Measurements from ENCODE around the gene ASXL1.

ASXL1 gene

GRCh38 chr20:32476684-32477593 is 118.8 kb downstream of the ASXL1 start:
- in situ Hi-C loops (cut with HindIII; ENCODE audit: low sequenced_read_pairs), result no loop called here

DNA sequence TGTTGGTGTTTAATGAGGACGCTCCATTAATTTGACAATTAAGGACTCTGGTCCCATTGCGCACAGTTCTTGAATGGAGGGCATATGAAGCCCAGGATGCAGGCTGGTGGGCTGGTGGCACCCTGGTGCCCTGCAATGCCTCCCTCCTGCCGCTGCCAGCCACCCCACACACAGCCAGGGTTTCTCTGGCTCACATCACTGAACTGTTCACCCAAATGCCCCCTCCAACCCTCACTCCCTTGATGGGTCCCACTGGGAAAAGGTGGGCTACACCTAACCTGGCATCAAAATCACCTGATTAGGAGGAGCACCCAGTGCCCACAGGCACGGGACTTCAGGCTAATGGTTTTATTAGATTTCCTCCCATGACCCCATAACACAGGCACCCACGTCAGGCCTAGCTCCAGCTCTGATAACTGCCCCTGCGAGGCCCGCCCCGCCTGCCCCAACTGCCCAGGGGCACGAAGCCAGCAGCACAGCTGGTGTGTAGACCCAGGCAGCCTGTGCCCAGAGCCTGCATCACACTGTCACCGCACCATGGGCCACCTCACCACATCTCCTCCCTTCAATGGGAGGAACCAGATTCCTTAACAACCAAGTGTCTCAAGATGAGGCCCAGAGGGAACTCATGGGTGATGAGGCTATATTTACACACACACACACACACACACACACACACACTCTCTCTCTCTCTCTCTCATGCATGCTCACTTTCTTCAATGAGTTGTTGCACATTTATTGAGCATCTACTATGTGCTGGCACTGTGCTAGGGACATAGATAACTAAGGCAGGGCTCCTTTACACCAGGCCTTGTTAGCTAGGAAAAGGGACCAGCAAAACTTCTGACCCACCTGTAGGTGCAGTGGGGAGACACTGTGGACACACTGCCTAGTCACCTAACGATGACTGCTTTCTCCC is 119.7 kb downstream of the ASXL1 start:
- in situ Hi-C loops (cut with HindIII; ENCODE audit: low sequenced_read_pairs), result no loop called here

- in situ Hi-C loops (cut with HindIII; ENCODE audit: low sequenced_read_pairs), result no loop called here
These were observed 120.4 kb downstream of the ASXL1 start for GRCh38 chr20:32478576-32478975.

GRCh38 chr20:32479012-32479411 is 120.9 kb downstream of the ASXL1 start:
- in situ Hi-C loops (cut with HindIII; ENCODE audit: low sequenced_read_pairs), result no loop called here

DNA sequence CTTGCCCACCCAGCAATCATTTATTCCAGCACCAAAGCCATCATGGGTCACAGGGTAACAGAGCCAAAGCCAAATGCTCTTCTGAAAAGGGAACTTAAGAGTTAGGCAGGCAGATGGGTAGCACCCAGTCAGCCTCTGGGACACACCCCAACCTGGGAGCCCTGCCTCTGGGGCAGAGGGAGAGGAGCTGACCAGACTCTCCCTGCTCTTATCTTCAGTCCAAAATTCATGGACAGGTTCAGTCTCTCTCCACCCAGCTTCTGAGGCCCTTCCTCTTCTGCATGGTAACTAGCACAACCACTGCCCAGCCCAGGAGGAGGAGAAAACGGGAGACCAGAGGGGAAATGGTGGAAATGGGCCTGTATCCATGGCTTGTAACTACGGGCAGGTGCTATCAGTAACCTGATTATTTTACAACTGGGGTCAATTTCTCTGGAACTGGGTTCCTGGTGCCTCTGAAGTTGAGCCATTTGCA is 121.6 kb downstream of the ASXL1 start:
- in situ Hi-C loops (cut with HindIII; ENCODE audit: low sequenced_read_pairs), result no loop called here

DNA sequence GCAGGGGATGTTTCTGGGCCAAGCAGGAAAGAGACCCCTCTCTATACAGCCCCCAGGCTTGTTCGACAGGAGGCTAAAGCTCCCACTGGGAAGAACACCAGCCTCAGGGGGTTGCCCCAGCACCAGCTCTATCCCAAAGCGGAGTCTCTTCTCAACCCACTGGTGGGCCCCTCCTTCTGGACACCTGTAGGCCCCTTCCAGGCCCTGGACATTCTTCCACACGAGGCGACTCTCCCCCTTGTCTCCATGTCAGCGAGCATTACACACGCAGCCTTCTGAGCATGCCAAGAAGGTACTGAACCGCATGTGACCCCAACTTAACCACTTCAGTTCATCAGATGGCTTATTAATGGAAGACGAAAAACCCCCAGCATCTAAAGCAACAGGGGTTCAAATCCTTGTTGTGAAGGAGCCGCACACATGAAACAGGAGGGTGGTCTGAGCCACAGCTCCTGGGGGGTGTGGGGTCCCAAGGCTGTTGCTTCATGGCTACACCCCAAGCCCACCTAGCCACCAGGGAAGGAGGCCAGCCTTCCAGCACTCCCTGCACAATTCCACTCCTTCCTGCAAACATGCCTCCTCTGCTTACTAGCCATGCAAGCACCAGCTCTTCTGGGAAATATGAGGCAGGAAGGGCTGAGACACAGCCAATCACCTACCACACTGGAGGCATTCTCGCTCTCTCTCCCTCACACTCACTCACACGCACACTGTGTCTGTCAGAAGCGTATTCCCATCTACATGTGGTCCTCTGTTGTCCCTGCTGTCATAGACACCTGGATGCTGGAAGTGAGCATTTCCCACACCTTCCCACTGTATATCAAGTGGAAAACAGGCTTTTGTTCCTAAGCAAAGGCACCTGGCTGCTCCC is 122.5 kb downstream of the ASXL1 start:
- in situ Hi-C loops (cut with HindIII; ENCODE audit: low sequenced_read_pairs), result no loop called here

DNA sequence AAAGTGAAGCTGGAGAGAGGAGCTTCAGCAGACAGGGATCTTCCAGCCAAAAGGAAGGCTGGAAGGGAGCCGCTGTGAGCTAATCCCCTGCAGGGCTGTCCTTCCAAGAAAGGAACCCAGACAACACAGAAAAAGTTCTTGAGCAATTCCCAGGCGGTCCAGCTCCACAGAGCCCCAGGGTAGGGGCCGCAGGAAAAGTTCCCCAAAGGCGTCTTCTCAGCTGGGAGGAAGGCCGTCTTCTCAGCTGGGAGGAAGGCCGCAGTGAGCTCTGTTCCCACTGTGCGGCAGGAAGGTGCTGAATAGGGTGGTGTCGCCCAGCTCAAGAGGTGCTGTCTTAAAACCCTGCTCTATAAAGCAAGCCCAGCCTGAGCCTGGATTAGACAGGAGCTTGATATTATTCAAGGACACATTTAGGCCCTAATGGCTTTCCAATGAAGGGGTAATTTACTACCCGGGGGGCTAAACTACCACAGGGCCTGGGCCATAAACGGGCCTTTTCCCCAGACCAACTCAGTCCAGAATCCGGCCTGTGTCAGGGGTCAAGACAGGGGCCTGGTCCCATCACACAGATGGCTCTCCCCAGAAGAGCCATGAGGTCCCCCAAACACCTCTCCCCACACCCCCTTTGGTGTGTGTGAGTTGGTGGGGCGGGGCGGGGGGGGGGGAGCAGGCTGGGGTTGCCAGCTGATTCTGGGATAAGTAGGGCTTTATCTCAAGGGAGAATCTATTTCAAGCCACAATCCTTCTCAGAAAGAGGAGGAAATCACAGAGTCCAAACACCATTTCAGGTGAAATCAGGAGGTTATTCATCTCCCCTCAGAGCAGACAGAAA is 123.4 kb downstream of the ASXL1 start:
- in situ Hi-C loops (cut with HindIII; ENCODE audit: low sequenced_read_pairs), result no loop called here

DNA sequence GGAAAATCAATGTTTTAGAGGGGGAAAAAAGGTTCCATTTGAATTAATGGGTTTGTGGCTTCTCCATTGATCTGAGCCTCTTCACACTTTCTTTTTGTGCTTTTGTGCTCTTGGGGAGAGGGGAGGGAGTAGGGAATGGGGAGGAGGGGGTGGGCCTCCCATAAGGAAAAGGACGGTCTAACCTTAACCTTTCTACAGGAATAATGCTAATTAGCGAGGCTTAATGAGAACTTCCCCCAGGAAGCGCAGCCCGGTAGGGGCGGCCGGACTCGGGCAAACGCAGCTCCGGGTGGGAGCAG is 124.0 kb downstream of the ASXL1 start:
- in situ Hi-C loops (cut with HindIII; ENCODE audit: low sequenced_read_pairs), result no loop called here

- in situ Hi-C loops (cut with HindIII; ENCODE audit: low sequenced_read_pairs), result no loop called here
These were observed 124.5 kb downstream of the ASXL1 start for GRCh38 chr20:32482442-32483261.

DNA sequence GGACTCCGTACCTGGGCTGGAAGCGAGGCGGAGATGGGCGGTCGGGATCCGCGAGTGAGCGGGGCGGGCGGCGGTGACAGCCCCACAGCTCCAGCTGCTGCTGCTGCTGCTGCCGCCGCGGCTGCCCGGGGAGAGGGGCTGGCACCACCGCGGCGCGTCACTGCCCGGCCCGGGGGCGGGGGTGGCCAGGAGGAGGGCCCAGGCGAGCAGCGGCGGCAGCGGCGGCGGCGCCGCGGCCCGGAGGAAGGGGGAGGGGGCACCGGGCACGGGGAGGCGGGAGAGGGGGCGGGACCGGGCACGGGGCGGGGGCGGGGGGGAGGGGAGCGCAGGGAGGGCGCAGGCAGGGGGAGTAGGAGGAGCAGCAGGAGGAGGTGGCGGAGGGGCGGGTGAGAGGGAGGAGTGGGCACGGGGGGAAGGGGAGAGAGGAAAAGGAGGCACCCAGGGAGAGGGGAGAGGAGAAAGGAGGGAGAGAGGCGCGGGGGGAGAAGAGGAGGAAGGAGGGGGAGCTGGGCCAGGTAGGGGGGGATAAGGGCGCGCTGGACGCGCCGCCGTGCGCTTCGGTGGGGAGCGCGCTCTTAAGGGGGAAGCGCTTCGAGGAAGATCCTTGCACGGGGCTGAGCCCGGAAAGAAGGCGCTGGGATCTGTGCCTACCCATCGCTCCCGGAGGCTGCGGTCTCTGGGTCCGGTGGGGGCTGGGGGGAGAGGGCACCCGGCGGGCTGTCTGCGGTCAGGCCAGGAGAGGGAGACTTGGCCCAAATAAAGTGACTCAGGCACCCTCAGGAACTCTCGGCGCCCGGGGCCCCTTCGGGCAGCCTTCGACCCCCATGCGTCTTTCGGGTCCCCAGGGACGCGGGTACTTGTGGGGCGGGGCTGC is 125.5 kb downstream of the ASXL1 start:
- in situ Hi-C loops (cut with HindIII; ENCODE audit: low sequenced_read_pairs), result no loop called here

DNA sequence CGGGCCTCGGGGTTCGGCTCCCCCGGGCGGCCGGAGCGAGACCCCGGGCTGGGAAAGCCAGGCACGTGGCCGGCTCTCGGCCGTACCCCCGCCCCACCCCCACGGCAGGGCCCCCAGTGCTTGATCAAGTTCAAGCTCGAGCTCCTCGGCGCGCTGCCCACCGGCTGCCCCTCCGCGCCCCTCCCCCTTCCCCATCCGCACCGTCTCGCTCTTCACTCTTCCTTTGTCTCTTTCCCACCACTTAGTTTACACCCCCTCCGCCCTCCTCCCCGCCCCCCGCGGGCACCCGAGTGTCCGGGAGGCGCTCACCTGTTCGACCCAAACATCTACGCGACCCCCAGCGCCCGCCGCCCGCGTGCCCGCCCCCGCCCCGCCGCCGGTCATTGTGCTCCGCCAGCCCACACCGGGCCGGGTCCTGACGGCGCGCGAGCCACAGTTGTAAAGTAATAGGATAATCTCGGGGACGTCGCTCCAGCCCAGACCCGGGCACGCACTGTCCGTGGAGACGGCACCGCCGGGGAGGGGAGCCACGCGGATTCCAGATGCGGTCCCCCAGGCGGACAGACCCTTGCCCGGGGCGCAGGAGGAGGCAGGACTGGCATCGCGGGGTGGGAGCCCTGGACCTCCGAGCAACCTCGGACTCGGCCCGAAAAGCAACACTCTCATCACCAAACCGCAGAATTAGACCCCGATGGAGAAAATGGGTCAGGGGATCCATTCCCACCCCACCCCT is 126.3 kb downstream of the ASXL1 start:
- in situ Hi-C loops (cut with HindIII; ENCODE audit: low sequenced_read_pairs), result no loop called here

DNA sequence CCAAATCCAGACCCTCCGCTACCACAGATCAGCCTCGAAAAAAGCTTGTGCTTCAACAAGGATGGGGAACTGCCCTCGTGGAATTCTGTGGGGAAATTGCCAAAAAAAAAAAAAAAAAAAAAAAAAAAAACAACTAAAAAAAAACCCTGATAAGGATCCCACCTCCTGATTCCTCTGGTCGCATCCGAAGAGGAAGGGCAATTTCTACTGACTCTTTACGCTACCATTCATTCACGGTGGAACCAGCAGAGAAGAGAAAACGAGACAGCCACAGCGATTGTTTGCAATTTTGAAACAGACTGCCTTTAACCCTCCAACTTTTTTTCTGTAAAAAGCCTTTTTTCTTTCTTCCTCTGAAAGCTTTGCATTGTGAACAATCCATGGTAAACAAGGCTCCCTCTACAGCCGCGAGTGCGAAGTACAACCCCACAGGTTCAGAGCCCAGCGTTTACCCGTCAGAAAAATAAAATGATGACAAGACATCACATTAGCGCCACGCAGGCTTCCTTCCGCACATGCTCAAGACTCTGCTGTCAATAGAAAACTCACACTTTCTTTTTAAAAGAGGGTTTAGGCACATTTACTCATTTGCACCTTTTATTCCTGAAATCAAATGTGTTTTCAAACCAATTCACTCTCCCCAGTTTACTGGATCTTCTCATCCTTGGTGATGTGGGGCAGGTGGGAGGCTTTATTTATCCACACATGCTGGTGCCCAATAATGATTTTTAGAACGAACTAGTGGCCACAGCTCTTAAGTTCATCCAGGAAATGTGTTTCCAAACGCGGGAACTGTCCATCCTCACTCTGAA is 127.0 kb downstream of the ASXL1 start:
- in situ Hi-C loops (cut with HindIII; ENCODE audit: low sequenced_read_pairs), result no loop called here

GRCh38 chr20:32485770-32486478 is 127.8 kb downstream of the ASXL1 start:
- in situ Hi-C loops (cut with HindIII; ENCODE audit: low sequenced_read_pairs), result no loop called here

- in situ Hi-C loops (cut with HindIII; ENCODE audit: low sequenced_read_pairs), result no loop called here
These were observed 129.2 kb downstream of the ASXL1 start for GRCh38 chr20:32487381-32487780.

DNA sequence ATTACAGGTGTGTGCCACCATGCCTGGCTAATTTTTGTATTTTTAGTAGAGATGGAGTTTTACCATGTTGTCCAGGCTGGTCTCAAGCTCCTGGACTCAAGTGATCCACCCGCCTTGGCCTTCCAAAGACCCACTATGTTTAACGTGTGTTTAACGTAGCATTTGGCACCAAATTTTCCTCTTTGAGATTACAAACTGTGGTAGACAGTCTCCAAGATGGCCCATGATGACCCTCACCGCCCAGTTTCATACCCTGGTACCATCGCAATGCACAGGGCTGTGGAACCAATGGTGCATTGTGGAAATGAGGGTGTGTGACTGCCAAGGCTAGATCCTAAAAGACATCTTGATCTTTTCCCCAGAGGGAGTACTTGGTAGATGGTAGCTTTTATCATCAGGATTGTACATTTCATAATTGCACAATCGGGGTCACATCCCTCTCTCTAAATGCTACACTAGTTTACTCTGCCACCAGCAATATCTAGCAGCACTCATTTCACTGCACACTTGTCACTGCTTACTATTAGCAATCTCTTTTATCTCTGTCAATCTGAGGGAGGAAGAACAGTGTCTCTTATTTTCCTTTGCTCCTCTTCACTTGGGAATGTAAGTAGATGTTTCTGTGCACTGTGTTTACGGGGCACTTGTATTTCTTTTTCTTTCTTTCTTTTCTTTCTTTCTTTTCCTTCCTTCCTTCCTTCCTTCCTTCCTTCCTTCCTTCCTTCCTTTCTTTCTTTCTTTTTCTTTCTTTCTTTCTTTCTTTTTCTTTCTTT is 130.1 kb downstream of the ASXL1 start:
- in situ Hi-C loops (cut with HindIII; ENCODE audit: low sequenced_read_pairs), result no loop called here

Data from DLD1 (cell line).